Colonic mucosa (tissue), 4 donors: Measurements from ENCODE around the gene PSMA5. TPM values are rescaled to one million over a fixed set of nuclear protein-coding genes. Genes with fewer than 3 reads are reported as not detected.

ENCODE experiments used
- DNase-seq: peaks from one replicate; pipeline ENCODE4 v3.0.0-alpha.2; 2020
- H3K27ac ChIP-seq: fragments of 200-600 bp; one replicate; pipeline ENCODE4 v1.8.0; 2021
- H3K27me3 ChIP-seq: fragments of 200-600 bp; one replicate; pipeline ENCODE4 v1.8.0; 2021
- H3K36me3 ChIP-seq: fragments of 200-600 bp; one replicate; pipeline ENCODE4 v1.8.0; 2021
- H3K4me1 ChIP-seq: fragments of 200-600 bp; one replicate; pipeline ENCODE4 v1.8.0; 2021; ENCODE audit warnings: mild to moderate bottlenecking
- H3K4me3 ChIP-seq: fragments of 200-600 bp; one replicate; pipeline ENCODE4 v1.8.0; 2021
- H3K9ac ChIP-seq, 2 donors: one replicate each; pipeline ENCODE4 v1.7.0; 2013; ENCODE audit warnings: control low read depth in 2 of 2, low read depth in 2 of 2, low read length in 2 of 2
- H3K9me3 ChIP-seq: fragments of 200-600 bp; one replicate; pipeline ENCODE4 v1.8.0; 2021
- intact Hi-C: fragments of 100-400 bp; cut with DNase I; formaldehyde crosslinking; loops from one replicate; pipeline ENCODE4 v1.14.1; 2022
- total RNA-seq, 2 donors: library from RNA; stranded (reverse); fragmentation: NEBNext Ultra II Directional in 1 of 2; extraction: Animal tissue kit (Norgen Biotek cat#: 25700) in 1 of 2; gene quantifications; one replicate each; pipeline ENCODE4 v1.2.1, GENCODE V29; 2021
- TF ChIP-seq, protein P1 (sequence below): fragments of 200-600 bp; IDR thresholded peaks from one replicate; pipeline ENCODE4 v1.8.0; 2022; ENCODE audit warnings: antibody characterized with exemption, mild to moderate bottlenecking
- donor health status: healthy.
- donor health status: DM: no; HTN: no; CAD: no.
- donor health status: DM: no; HTN: no; CAD: no.

The PSMA5 gene
- total RNA-seq, 2 donors from 2014 or later: 93.9 to 163 TPM

DNA sequence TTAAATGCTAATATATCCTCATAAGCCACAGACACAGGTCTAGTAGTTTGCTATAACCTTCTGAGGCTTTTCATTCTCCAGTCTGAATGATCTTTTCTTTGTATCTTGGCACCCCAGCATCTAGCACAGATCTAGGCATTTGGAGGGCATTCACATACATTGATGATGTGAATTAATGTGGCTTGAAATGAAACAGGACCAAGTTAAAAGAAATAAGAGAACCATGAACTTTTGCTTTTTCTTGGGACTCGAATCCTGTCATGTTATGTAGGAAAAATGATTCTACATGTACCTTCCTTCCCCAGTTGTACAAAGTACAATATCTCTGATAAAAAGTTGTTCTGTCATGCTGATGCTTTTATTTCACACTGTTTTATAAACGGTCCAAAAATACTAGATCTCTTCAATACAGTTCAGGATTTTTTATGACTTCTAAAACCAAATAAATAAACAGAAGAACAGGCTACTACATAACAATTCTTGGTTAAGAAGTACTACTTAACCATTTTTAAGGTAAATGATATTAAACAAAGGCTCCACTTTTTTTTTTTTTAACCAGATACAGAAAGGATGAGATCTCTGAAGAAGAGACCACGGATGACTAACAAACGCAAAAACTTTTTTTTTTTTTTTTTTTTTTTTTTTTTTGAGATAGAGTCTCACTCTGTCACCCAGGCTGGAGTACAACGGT, 31.5 kb downstream of the PSMA5 start:
- H3K4me1 ChIP-seq: peaks cover 9% of the 10 kb centered on the region
- TF ChIP-seq, protein P1, sequence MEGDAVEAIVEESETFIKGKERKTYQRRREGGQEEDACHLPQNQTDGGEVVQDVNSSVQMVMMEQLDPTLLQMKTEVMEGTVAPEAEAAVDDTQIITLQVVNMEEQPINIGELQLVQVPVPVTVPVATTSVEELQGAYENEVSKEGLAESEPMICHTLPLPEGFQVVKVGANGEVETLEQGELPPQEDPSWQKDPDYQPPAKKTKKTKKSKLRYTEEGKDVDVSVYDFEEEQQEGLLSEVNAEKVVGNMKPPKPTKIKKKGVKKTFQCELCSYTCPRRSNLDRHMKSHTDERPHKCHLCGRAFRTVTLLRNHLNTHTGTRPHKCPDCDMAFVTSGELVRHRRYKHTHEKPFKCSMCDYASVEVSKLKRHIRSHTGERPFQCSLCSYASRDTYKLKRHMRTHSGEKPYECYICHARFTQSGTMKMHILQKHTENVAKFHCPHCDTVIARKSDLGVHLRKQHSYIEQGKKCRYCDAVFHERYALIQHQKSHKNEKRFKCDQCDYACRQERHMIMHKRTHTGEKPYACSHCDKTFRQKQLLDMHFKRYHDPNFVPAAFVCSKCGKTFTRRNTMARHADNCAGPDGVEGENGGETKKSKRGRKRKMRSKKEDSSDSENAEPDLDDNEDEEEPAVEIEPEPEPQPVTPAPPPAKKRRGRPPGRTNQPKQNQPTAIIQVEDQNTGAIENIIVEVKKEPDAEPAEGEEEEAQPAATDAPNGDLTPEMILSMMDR: no peak
- no peak overlapping the region for H3K4me3 ChIP-seq
- H3K9ac ChIP-seq: no peak overlapping the region
- DNase-seq: no peak
- H3K27me3 ChIP-seq: no peaks in the 10 kb centered on the region
- no peaks in the 10 kb centered on the region for H3K36me3 ChIP-seq
- H3K27ac ChIP-seq: peak overlapping the region; percentile 80
- intact Hi-C loops: loop anchor here (5.0 kb wide), 2 partner anchors 42 to 112 kb away; partner anchors contain the start of gene PSRC1
- H3K9me3 ChIP-seq: no peaks in the 10 kb centered on the region

DNA sequence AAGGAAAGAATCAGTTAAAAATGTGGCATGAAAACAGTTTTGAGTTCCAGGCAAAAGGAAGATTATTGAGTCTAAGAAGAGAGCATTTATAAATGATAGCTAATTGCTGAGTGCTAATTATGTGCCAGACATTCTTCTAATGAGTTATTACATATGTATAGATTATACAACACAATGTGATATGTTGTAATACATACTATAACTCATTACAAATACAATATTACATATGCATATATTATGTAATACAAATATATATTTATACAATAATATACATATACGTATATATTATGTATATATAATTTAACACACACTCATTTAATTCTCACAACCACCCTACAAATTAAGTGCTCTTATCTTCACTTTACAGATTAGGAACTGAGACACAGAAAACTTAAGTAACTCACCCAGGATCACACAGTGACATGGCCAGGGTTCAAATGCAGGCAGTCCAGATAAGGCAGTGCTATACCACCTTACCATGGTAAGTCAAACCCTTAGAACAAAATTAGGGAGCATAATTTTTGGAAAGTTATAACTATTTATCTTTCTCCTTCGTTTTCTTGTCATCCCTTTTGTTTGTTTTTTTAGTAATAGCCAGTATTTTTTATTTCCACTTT, 32.5 kb downstream of the PSMA5 start:
- peak overlapping the region in 1 of 2 donors; percentile 80 for H3K9ac ChIP-seq
- H3K27ac ChIP-seq: peak overlapping the region; percentile 80
- H3K4me3 ChIP-seq: no peak overlapping the region
- H3K4me1 ChIP-seq: peaks cover 9% of the 10 kb centered on the region
- H3K36me3 ChIP-seq: no peaks in the 10 kb centered on the region
- H3K9me3 ChIP-seq: no peaks in the 10 kb centered on the region
- H3K27me3 ChIP-seq: no peaks in the 10 kb centered on the region
- intact Hi-C loops: loop anchor here (5.0 kb wide), 1 partner anchor 41 kb away; no protein-coding TSS in a partner anchor
- TF ChIP-seq, protein P1: no peak
- no peak for DNase-seq

DNA sequence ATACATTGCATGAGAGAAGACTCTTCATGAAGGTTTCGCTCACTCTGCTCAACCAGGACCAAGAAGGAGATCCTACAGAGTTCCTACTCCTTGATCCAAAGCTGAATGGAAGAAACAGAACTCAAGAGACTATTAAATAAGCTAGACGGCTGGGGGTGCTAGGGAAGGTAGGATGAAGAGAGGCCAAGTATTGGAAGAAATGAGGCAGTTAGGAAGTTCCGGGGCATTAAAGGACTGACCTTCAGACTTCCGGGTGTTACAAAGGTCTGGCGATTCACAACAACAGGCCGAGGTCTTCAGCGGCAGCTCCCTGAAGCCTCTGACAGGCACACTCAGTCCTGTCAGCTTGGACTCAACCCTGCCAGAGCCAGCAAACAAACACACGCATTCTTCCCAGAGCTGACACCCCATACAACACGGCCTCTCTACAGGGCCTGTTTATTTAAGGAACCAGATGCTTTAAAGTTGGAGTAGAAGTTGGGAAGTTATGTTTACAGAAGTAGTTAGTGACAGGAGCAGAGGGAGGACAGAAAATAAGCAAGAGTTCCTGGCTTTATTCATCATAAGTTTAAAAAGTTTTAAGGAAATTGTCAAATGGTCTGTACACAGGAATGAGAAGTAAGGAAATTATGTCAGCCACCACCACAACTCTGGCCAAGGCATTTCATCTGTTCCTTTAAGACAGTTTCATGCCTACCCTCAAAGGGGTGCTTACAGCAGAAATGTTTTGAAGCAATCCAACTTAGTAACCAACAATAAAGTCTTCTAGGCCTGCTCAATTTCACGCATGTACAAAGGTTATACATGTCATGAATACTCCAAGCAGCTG, 33.2 kb downstream of the PSMA5 start:
- H3K4me1 ChIP-seq: peaks cover 9% of the 10 kb centered on the region
- H3K27me3 ChIP-seq: no peaks in the 10 kb centered on the region
- no peak overlapping the region for H3K4me3 ChIP-seq
- H3K9me3 ChIP-seq: no peaks in the 10 kb centered on the region
- TF ChIP-seq, protein P1: no peak
- peak; percentile 68 for DNase-seq
- peak overlapping the region; percentile 80 for H3K27ac ChIP-seq
- H3K36me3 ChIP-seq: no peaks in the 10 kb centered on the region
- H3K9ac ChIP-seq: peak overlapping the region in 1 of 2 donors; percentile 80
- intact Hi-C loops: loop anchor here (5.0 kb wide), 1 partner anchor 41 kb away; no protein-coding TSS in a partner anchor

DNA sequence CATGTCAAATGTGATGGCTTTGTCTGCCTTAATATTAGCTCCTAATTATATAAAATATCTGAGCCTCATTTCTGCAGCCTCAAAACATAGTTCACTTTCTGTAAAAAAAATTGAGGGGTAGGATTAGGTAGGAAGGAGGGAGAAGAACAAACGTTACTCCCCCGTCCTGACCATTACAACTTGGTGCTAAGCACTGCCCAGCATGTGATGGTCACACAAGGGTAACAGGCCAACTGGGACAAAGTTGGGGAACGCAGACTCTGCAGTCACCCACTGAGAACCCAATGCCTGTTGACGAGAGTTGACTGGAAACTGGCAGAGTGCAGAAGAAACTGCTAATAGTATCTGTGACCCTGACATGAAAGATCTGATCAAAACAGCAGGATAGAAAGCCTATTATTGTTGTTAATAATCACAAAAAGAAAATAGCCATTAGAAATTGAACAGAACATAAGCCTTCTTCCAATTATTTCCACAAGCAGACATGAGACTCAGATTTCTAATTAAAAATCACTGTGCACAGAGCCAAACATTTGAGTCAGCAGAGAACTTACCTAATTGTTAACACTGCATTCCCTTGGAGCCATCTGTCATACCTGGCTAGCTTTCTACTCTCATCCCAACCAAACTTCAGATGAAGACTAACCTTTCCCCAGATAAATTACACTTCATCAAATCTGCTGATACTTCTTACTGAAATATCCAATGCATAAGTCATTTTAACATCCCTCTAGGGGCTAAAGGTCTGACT, 34.0 kb downstream of the PSMA5 start:
- intact Hi-C loops: loop anchor here (5.0 kb wide), 1 partner anchor 40 kb away; no protein-coding TSS in a partner anchor
- H3K4me3 ChIP-seq: no peak overlapping the region

More for the DNA sequence above, 34.0 kb downstream of the PSMA5 start:
- Histone ChIP-seq H3K9me3 (no peaks in the 10 kb centered on the region), H3K36me3 (no peaks in the 10 kb centered on the region), H3K27me3 (no peaks in the 10 kb centered on the region), H3K4me1 (peaks cover 9% of the 10 kb centered on the region), H3K9ac (peak overlapping the region in 1 of 2 donors; percentile 80), H3K27ac (peak overlapping the region; percentile 80)
- TF ChIP-seq, protein P1: no peak
- no peak for DNase-seq
